NB4 (cell line): ENCODE results near the gene MRPS31.

Source experiments
- CTCF ChIP-seq: IDR thresholded peaks from one replicate; pipeline ENCODE4 v1.5.1; 2012; ENCODE audit warnings: low read depth, low read length
- MAX ChIP-seq: IDR thresholded peaks from 2 replicates; pipeline ENCODE4 v1.6.1; 2011; ENCODE audit warnings: low read depth, low read length

DNA sequence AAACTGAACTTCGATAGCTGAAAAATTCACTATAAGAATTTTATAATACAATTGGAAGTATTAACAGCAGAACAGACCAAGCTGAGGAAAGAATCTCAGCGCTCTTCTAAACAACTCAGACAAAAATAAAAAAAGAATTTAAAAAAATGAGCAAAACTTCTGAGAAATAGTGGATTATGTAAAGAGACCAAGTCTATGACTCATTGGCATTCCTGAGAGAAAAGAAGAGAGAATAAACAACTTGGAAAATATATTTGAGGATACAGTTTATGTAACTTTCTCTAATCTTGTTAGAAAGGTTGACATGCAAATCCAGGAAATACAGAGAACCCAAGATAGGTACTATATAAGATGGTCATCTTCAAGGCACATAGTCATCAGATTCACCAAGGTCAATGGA is 43.8 kb upstream of the MRPS31 start:
- TF ChIP-seq MAX: no peak
- TF ChIP-seq CTCF: no peak
